GM19035 (cell line): ENCODE data around the gene ABTB2.

Experiments
- ATAC-seq: cut with Tn5 transposase; IDR thresholded peaks from one replicate; pipeline ENCODE4 v1.9.1; 2021; ENCODE audit not compliant: unreplicated experiment

The ABTB2 gene

GRCh38 chr11:34176751-34177209, 181.0 kb downstream of the ABTB2 start:
- ATAC-seq, result no peak

GRCh38 chr11:34175284-34176019, 182.4 kb downstream of the ABTB2 start:
- ATAC-seq, result no peak

- peak; percentile 88 for ATAC-seq
Observed at GRCh38 chr11:34174412-34175041, 183.3 kb downstream of the ABTB2 start.

- no peak for ATAC-seq
Observed at GRCh38 chr11:34173050-34173449, 184.8 kb downstream of the ABTB2 start.

- no peak for ATAC-seq
Observed at GRCh38 chr11:34169686-34170085, 188.1 kb downstream of the ABTB2 start.

DNA sequence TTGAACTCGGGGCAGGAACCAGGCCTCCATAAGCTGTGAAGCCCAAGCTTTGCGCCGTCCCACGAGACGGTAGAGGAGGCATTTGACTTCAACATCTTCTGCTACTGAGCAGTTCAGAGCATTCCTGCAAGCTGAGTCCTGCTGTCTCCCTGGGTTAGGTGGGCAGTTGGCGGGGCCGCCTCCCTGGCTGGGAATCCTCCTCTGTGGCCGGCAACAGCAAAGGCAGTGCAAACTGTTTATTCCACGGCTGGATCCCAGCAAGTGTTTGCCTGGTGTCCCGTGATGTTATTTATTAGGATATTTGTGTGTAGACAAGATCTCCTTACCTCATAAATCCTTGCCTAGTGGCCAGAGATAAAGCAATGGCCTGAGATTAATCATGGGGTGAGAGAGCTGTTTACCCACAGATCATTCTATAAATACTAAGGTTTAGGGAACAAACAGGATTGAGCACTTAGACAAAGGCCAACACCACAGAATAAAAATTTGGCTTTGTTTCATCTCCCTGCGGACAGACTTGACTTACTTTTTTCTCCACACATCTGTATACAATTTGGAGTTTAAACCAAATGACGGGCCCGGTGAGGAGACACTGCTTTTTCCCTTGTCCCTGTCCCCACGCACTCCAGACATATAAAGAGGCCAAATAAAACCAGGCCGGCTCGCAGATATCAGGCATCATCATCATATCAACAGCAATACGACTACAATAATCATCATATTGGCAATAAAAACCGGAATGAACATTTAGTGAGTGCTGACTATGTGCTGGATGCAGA, 189.0 kb downstream of the ABTB2 start:
- ATAC-seq, result no peak

GRCh38 chr11:34167961-34168360, 189.8 kb downstream of the ABTB2 start:
- ATAC-seq, result no peak

GRCh38 chr11:34166806-34167740, 190.7 kb downstream of the ABTB2 start:
- ATAC-seq, result no peak

DNA sequence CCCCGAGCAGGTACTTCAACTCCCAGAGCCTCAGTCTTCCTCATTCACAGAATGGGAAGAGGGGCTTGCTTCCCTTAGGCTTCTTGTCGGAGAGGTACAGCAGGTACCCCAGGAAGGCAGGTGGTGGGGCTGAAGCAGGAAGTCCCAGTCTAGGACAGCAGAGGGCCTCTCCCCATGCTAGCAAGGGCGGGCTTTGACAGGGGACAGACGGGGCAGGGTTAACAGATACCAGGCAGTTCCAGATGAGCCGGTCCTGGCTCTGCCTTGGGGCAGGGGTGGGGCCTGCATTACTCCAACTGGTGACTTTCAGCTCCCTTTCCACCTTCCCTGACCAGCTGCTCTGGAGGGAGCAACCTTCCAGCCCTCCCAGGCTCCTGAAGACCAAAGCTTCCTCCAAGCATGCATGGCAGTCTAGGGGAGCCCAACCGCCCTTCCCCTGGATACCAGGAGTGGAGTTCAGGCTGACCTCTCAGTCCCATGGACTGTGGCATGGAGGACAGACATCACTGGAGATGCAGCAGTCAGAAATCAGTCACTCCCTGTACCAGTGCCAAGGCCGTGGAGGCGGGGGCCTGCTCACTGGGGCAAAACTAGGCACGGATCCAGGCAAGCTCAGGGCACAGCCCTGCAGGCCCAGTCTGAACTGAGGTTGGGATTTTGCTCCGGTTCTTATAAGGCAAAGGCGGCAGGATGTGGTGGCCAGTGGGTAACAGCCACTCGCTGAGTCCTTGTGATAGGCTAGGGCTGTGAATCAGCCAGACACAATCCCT, 191.8 kb downstream of the ABTB2 start:
- no peak for ATAC-seq

DNA sequence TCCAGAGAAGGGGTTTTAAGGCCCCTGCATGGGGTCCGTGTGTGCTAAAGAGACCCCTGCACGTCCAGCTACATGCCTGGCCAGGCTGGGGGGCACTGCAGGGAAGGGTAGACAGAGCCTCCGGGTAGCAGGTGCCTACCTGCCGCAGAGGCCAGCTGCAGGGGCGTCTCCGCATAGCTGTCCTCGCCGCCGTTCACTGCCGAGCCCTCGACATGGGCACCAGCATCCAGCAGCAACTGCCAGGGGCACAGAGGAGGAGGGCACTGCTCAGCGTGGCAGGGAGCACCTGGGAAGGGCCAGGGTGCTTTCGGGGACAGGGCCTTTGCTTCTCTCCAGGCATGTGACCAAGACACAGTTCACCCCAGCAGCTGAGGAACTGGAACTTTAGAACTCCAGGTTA, 192.7 kb downstream of the ABTB2 start:
- no peak for ATAC-seq

DNA sequence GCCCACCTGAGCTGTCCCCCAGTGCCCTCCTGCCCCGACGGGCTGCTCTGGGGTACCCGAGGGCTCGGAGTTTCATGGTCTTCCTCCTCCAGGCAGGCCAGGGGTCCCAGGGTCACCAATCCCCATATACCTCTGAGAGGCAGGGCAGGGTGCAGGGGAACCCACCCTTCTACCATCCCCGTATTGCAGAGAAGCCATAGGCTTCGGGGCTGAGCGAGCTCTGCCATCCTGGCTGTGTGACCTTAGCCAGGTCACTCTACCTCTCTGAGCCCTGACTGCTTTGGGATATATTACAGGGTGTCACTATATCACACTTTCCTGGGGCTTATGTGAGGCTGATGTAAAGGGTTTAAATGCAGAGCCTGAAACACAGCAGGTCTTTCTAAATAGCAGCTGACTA, 195.0 kb downstream of the ABTB2 start:
- ATAC-seq, result no peak

- no peak for ATAC-seq
Observed at GRCh38 chr11:34162493-34162820, 195.4 kb downstream of the ABTB2 start.

DNA sequence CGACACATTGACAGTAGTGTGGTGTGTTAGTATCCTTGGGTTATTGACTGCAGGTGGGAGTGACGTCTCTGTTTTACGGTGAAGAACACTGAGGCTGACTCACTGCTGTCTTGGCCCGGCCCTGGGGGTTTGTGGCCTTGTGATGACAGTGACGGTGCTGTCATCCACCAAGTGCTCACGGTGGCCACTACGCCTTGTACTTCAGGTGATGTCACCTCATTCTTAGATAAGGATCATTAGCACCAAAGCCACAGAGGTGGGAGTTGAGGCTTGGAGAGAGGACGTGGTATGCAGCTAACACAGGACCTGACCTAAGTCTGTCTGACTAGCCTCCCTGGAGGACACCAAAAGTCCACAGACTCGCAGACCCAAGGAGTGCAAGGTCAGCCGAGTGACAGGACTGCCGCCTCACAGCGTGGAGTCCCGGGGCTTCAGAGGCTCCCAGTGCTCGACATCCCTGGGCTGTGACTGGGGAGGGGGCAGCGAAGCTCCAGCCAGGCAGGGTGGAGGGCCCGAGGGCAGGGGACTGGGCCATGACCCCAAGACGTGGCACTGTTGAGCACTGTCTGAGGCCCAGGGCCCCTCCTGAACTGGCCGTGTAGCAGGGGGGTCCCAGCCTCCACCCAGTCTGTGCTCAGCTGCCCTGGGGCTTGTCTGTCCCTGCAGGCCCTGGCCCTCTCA, 195.9 kb downstream of the ABTB2 start:
- no peak for ATAC-seq

- no peak for ATAC-seq
Observed at GRCh38 chr11:34161361-34161760, 196.4 kb downstream of the ABTB2 start.

DNA sequence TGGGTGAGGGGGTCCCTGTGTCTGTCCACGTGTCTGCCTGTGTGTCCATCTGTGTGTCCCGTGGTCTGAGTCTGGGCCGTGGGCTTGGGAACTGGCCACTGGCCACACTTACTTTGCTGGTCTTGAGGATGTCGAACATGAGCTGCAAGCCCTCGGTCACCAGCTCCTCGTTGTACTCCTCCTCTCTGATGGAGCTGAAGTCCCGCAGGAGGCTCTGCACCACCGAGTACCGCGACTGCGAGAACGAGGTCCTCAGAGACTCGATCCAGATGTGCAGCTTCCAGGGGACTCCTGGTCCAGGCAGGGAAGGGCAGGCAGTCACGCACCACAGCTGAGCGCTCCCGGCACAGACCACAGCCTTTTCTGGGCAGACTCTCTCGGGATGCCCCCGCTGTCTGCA, 197.0 kb downstream of the ABTB2 start:
- ATAC-seq, result no peak

DNA sequence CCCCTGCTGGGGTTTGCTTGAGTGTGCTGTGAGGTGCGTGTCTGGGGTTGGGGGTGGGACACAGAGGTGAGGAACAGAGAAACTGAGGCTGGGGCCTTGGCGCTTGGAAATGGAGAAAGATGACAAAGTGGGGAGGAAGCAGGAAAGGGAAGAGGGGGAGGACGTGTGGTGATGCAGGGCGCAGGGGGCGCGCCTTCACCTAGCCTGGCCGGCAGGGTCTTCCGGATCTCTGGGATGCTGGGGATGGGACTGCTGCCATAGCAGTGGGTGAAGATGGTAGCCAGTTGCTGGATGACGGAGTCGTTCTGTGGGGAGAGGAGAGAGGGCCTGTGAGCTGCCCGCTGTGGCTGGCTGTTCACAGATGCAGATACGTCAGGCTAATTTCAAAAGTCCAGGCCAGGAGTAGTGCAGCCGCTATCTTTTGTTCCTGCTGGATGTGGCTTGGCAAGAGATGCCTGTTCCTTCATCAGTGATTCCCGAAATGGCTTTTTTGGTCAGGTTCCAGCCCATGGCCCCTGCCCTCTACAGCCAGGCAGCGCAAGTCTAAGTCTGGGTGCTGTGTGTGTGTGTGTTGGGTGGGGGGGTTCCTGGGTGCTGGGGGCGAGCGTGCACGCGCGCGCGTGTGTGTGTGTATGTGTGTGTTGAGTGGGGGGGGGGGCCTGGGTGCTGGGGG, 197.6 kb downstream of the ABTB2 start:
- ATAC-seq, result no peak

- ATAC-seq, result no peak
Observed at GRCh38 chr11:34158661-34159060, 199.1 kb downstream of the ABTB2 start.

DNA sequence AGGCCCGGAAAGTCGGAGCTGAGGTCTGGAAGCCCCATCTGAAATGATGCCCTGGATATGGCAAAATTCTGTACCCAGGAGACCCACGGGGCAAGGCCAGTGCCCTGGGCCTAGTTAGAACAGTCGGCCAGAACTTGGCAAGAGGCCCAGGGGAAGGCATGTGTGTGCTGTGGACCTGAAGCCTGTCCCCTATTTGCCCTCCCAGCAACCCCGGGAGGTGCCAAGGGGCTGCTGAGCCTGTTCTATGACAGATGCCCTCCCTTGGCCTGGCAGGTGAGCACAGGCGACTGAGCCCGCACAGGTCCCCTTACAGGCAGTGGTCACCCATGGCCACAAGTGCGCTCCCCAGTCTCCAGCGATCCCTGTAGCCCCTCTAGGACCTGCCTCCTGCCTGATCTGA, 200.6 kb downstream of the ABTB2 start:
- no peak for ATAC-seq

- ATAC-seq, result no peak
Observed at GRCh38 chr11:34155757-34156062, 202.1 kb downstream of the ABTB2 start.
